GM18909 (cell line): ENCODE measurements around the gene PPME1.
A peak's percentile ranks its signal among the peaks of the same experiment; 100 is the strongest.
"Not testable (repeated sequence)": the region's sequence is repeated elsewhere in the genome, so short reads cannot be mapped to it uniquely, and the experiment has no call there.

Source experiments
- ATAC-seq: cut with Tn5 transposase; IDR thresholded peaks from one replicate; pipeline ENCODE4 v1.9.1; 2021; ENCODE audit warnings: mild to moderate bottlenecking; ENCODE audit not compliant: unreplicated experiment, poor library complexity

The PPME1 gene, protein sequence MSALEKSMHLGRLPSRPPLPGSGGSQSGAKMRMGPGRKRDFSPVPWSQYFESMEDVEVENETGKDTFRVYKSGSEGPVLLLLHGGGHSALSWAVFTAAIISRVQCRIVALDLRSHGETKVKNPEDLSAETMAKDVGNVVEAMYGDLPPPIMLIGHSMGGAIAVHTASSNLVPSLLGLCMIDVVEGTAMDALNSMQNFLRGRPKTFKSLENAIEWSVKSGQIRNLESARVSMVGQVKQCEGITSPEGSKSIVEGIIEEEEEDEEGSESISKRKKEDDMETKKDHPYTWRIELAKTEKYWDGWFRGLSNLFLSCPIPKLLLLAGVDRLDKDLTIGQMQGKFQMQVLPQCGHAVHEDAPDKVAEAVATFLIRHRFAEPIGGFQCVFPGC

DNA sequence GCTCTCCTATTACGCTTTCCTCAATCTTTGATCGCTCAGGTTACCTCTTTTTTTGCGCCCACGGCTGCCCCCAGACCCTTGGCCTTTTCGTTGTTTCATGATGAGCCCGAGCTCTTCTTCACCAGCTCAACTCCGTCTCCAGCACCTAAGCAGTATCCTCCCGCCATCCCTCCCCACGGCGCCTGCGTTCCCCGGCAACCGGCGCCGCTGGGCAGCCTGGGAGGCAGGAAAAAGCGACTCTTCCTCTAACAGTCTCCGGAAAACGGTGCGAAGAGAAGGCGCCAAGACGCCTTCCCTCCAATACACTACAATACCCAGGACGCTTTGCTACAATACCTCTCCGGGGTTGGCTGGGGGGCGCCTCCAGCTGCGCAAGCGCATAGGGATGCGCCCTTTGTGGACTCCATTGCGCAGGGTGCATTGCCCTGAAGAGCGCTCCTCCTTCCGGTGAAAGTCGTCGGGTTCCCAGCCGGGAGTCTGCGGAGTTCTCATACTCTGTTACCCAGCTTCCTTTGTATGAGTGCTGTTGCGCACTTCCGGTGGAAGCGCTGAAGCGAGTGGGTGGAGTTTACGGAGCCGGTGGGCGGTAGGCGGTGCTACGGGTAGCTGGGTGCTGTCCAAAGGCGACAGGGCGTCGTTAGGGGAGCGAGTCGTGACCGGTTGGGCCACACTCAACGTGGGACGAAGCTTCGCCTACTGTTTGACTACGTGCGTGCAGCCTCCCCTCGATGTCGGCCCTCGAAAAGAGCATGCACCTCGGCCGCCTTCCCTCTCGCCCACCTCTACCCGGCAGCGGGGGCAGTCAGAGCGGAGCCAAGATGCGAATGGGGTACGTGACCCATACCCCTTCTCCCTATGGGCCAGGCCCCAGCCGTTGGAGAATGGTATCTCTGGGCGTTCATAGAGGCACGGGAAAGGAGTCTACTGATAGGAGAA is at the start of gene PPME1, which contains the start of gene C2CD3:
Gene PPME1 (plus strand): TSS at position 596 of the 936 bp plus-strand sequence. CDS start 133 bp downstream, at position 729.
Gene C2CD3 (minus strand): TSS at position 309 of the 936 bp plus-strand sequence. CDS start 210 bp downstream, at position 99.
- ATAC-seq, result peak; percentile 96

- no peak for ATAC-seq
These were observed 49.3 kb upstream of the PPME1 start for GRCh38 chr11:74121804-74122203.

DNA sequence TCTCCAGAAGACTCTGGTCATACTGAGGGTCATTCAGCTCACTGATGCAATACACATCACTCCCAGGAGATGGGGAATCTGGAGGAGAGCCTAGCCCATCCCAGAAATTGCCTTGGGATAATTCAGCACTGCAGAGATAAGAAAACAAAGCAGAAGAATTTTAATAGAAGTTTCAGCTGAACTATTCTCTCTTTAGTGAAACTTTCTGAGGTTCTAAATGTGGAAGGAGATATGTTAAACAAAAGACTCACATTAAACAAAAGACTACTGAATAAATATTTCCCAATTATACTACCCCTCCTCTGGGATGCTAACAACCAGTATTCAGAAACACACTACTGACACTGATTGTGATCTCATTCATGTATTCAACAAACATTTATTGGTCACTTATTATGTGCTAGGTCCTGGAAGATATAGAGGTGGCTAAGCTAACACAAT is 48.1 kb upstream of the PPME1 start:
- ATAC-seq, result no peak

DNA sequence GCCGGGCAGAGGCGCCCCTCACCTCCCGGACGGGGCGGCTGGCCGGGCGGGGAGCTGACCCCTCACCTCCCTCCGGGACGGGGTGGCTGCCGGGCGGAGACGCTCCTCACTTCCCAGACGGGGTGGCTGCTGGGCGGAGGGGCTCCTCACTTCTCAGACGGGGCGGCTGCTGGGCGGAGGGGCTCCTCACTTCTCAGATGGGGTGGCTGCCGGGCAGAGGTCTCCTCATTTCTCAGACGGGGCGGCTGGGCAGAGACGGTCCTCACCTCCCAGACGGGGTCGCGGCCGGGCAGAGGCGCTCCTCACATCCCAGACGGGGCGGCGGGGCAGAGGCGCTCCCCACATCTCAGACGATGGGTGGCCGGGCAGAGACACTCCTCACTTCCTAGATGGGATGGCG is 42.0 kb upstream of the PPME1 start:
- not testable (repeated sequence) for ATAC-seq

DNA sequence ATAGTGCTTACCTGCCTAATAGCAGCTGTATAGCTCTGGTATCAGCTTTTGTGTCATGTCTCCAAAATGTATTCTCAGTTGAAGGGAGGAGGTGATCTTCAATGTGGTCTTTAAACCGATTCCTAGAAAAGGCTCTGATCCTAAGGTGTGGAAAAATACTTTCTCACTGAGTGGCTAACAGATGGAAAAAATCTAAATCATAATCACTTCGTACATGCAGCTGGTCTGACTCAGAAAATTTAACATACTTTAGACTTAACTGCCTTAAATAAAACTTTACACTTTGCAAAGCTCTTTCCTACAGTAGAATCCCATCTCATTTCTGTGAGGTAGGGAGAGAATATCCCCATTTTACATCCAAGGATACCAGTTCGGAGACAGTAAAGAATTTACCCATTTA is 38.3 kb upstream of the PPME1 start:
- ATAC-seq, result no peak

- ATAC-seq, result no peak
These were observed 37.7 kb upstream of the PPME1 start for GRCh38 chr11:74133436-74133835.

DNA sequence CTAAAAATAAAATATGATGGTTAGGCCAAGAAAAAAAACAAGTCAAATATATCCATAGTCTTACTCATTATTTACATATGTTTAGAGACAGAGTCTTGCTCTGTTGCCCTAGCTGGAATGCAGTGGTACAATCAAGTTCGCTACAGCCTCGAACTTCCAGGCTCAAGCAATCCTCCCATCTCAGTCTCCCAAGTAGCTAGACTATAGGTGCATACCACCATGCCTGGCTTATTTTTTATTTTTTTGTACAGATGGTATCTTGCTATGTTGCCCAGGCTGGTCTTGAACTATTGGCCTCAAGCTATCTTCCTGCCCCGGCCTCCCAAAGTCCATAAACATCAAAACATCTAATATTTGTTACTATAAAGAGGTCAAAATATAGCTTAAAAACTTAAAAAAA is 36.4 kb upstream of the PPME1 start:
- no peak for ATAC-seq

- no peak for ATAC-seq
These were observed 35.8 kb upstream of the PPME1 start for GRCh38 chr11:74135127-74135840.

DNA sequence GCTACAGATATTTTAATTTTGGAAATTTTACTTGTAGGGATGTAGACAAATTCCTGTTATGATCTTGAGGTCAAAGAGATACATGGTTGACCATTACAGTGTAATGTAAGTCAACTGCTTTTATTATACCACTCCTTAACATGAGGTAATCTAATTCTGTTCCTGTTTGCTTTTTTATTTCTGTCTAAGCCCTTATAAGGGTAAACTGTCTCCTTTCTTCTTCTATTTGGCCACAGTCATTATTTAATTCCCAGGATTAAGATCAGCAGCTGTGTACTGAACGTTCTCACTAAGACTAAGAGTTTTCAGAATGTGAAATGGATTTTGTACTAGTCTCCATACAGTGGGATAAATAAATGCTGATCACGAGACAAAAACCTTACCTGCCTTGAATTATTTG is 33.1 kb upstream of the PPME1 start:
- ATAC-seq, result no peak

GRCh38 chr11:74138572-74138971 is 32.5 kb upstream of the PPME1 start:
- no peak for ATAC-seq

- no peak for ATAC-seq
These were observed 31.8 kb upstream of the PPME1 start for GRCh38 chr11:74139151-74139918.

DNA sequence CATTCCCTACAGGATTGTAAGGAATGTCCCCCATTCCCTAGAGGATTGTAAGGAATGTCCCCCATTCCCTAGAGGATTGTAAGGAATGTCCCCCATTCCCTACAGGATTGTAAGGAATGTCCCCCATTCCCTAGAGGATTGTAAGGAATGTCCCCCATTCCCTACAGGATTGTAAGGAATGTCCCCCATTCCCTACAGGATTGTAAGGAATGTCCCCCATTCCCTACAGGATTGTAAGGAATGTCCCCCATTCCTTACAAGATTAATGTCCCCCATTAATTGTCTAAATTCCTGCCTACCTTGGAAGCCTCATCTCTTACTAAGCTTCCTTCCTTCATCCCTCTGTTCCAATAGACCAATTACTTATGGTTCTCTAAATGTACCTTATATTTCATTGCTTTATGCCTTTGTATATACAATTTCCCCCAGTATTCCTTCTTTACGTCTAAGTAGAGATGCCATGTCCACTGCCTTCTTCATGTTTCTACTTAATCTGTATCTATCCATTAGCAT is 31.1 kb upstream of the PPME1 start:
- ATAC-seq, result not testable (repeated sequence)

- no peak for ATAC-seq
These were observed 29.8 kb upstream of the PPME1 start for GRCh38 chr11:74141241-74141695.

GRCh38 chr11:74141908-74142307 is 29.2 kb upstream of the PPME1 start:
- no peak for ATAC-seq

DNA sequence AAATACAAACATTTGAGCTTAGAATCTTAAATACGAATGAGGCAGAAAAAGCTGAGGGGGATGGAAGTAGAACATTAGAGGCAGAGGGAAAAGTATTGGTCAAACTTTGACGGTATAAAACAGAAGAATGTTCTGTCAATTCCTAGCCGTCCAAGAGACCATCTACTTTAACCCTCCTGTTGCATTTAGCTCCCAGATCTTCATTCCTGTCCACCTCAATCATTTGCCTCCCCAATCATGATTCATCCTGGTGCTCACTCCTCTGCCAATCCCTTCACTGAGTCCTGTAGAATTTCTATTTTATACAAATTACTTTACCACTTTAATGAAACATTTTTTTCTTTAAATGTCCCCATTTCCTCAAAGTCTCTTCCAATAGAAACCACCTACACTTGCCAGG is 28.5 kb upstream of the PPME1 start:
- no peak for ATAC-seq

- no peak for ATAC-seq
These were observed 26.5 kb upstream of the PPME1 start for GRCh38 chr11:74144592-74144991.

GRCh38 chr11:74147199-74147929 is 23.7 kb upstream of the PPME1 start:
- no peak for ATAC-seq

DNA sequence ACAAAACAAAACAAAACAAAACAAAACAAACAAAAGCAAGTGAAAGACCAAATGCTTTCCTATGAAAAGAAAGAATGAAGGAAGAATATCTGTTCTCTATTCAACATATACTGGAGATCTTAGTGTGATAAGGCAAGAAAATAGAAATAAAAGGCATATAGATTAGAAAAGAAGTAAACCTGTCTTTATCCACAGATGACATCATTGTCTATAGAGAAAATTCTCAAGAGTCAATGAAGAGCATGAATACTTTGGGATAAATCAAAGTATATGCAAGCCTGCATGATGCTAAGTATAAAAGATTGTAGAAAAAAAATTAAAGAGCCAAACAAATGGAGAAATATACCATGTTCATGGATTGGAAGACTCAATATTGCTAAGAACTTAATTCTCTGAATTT is 17.9 kb upstream of the PPME1 start:
- ATAC-seq, result no peak
